GM19025 (cell line): ENCODE results near the gene ZNF646.

ENCODE experiments used
- ATAC-seq: cut with Tn5 transposase; IDR thresholded peaks from one replicate; pipeline ENCODE4 v1.9.1; 2021; ENCODE audit warnings: mild to moderate bottlenecking, low read depth, moderate library complexity; ENCODE audit not compliant: unreplicated experiment

The ZNF646 gene

GRCh38 chr16:31128711-31129567, 54.7 kb downstream of the ZNF646 start:
- no peak for ATAC-seq

- no peak for ATAC-seq
Measured at GRCh38 chr16:31129568-31130335, 55.5 kb downstream of the ZNF646 start.

GRCh38 chr16:31130336-31130891, 56.2 kb downstream of the ZNF646 start:
- ATAC-seq: no peak

GRCh38 chr16:31130899-31131298, 56.7 kb downstream of the ZNF646 start:
- ATAC-seq: no peak

- ATAC-seq: no peak
Measured at GRCh38 chr16:31131416-31131815, 57.2 kb downstream of the ZNF646 start.

GRCh38 chr16:31131841-31132271, 57.6 kb downstream of the ZNF646 start:
- ATAC-seq: no peak

- no peak for ATAC-seq
Measured at GRCh38 chr16:31132303-31132979, 58.2 kb downstream of the ZNF646 start.

GRCh38 chr16:31133046-31133501, 58.9 kb downstream of the ZNF646 start:
- no peak for ATAC-seq
